ENCODE measurements around the gene QKI.

QKI gene

DNA sequence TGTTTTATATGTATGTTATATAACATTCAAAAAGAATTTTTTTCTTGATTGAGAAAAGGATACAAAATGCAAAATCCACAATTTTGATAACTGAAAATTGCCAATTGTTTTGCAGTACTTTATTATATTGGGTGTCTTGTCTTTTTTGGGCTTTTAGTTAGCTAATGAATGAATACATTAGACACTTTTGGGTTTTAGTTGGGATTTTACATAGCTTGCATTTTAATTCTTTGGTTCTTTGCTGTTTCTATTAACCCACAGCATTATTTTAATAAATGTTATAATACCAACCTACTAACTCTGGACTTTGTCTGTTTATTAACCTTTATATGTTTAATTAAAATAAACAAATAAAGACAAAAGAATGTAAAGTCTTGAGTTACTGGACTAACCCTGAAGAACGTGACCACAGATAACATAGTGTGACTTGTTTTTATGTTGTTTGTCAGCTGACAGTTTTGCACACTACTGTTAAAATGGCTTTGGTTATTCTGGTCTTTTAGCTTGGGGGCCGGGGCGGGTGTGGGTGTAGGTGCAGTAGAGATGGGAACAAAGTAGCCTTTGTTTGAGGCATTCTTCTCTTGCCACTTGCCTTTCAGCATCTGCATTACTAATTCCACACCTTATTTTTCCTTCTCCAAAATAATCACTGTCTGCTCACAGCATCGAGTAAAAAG is 159.1 kb downstream of the QKI start:
- Histone ChIP-seq H4K20me1 (ENCODE audit: insufficient read depth) (no peaks in the 10 kb centered on the region), H2AFZ (ENCODE audit: low read depth) (no peak overlapping the region), H3K36me3 (ENCODE audit: insufficient read depth) (no peaks in the 10 kb centered on the region), H3K4me1 (ENCODE audit: low read depth, poor library complexity, severe bottlenecking) (no peaks in the 10 kb centered on the region), H3K4me3 (IDR thresholded peaks at IDR 0.05; ENCODE audit: insufficient read depth, low read depth, low read length) (no peak overlapping the region), H3K4me2 (no peak overlapping the region), H3K27ac (no peak overlapping the region), H3K79me2 (ENCODE audit: insufficient read depth, low read depth) (no peaks in the 10 kb centered on the region), H3K9ac (no peak overlapping the region), H3K27me3 (ENCODE audit: insufficient read depth, low read depth) (no peaks in the 10 kb centered on the region)
- TF ChIP-seq, protein P1, sequence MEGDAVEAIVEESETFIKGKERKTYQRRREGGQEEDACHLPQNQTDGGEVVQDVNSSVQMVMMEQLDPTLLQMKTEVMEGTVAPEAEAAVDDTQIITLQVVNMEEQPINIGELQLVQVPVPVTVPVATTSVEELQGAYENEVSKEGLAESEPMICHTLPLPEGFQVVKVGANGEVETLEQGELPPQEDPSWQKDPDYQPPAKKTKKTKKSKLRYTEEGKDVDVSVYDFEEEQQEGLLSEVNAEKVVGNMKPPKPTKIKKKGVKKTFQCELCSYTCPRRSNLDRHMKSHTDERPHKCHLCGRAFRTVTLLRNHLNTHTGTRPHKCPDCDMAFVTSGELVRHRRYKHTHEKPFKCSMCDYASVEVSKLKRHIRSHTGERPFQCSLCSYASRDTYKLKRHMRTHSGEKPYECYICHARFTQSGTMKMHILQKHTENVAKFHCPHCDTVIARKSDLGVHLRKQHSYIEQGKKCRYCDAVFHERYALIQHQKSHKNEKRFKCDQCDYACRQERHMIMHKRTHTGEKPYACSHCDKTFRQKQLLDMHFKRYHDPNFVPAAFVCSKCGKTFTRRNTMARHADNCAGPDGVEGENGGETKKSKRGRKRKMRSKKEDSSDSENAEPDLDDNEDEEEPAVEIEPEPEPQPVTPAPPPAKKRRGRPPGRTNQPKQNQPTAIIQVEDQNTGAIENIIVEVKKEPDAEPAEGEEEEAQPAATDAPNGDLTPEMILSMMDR (conservative IDR thresholded peaks at IDR 0.05; ENCODE audit: low read depth, low read length): no peak

DNA sequence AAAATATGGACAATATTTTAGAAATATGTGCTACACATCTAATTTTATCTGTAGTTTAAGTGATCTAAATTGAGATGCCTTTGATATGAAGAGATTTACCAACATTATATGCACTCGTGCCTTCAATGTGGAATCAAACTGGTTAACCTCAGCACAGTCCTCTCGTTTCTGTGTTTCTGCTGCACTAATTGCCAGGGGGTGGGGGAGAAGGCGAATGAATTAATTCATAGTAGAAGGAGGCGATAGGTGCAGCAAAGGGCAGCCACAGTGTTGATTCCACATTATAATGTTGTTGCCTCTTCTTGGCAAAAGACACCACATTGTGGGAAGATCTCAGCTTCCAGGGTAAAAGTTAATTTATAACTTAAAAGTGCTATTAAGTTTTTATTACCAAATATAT is 161.6 kb downstream of the QKI start:
- H3K79me2 ChIP-seq (ENCODE audit: insufficient read depth, low read depth): no peaks in the 10 kb centered on the region
- no peak overlapping the region for H3K4me2 ChIP-seq
- TF ChIP-seq, protein P1 (conservative IDR thresholded peaks at IDR 0.05; ENCODE audit: low read depth, low read length): no peak
- H4K20me1 ChIP-seq (ENCODE audit: insufficient read depth): no peaks in the 10 kb centered on the region
- no peak overlapping the region for H2AFZ ChIP-seq (ENCODE audit: low read depth)
- no peak overlapping the region for H3K4me3 ChIP-seq (IDR thresholded peaks at IDR 0.05; ENCODE audit: insufficient read depth, low read depth, low read length)
- H3K9ac ChIP-seq: no peak overlapping the region
- no peaks in the 10 kb centered on the region for H3K27me3 ChIP-seq (ENCODE audit: insufficient read depth, low read depth)
- H3K4me1 ChIP-seq (ENCODE audit: low read depth, poor library complexity, severe bottlenecking): no peaks in the 10 kb centered on the region
- no peaks in the 10 kb centered on the region for H3K36me3 ChIP-seq (ENCODE audit: insufficient read depth)
- H3K27ac ChIP-seq: no peak overlapping the region

DNA sequence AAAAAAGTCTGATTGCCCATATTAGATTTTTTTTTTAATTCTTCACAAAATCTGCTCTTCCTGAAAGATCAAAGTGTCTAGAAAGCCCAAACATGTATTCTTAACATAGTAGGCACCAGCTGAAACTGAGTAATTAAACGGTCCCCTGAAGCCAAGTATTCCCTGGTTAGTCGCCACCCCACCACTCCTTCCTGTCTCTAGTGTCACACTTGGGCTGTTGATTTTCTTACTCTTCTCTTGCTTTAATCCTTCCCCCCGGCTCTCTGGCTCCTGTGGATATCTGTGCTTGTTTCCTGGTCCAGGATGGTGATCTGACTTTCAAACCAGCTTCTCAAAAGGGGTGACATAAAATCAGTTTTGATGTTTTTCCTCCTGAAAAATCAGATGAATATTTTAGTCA is 162.9 kb downstream of the QKI start:
- TF ChIP-seq, protein P1 (conservative IDR thresholded peaks at IDR 0.05; ENCODE audit: low read depth, low read length): no peak
- H3K9ac ChIP-seq: no peak overlapping the region
- H4K20me1 ChIP-seq (ENCODE audit: insufficient read depth): no peaks in the 10 kb centered on the region
- no peaks in the 10 kb centered on the region for H3K36me3 ChIP-seq (ENCODE audit: insufficient read depth)
- H3K79me2 ChIP-seq (ENCODE audit: insufficient read depth, low read depth): no peaks in the 10 kb centered on the region
- no peak overlapping the region for H3K4me3 ChIP-seq (IDR thresholded peaks at IDR 0.05; ENCODE audit: insufficient read depth, low read depth, low read length)
- H3K27ac ChIP-seq: no peak overlapping the region
- no peak overlapping the region for H2AFZ ChIP-seq (ENCODE audit: low read depth)
- H3K4me2 ChIP-seq: no peak overlapping the region
- no peaks in the 10 kb centered on the region for H3K27me3 ChIP-seq (ENCODE audit: insufficient read depth, low read depth)
- H3K4me1 ChIP-seq (ENCODE audit: low read depth, poor library complexity, severe bottlenecking): no peaks in the 10 kb centered on the region

DNA sequence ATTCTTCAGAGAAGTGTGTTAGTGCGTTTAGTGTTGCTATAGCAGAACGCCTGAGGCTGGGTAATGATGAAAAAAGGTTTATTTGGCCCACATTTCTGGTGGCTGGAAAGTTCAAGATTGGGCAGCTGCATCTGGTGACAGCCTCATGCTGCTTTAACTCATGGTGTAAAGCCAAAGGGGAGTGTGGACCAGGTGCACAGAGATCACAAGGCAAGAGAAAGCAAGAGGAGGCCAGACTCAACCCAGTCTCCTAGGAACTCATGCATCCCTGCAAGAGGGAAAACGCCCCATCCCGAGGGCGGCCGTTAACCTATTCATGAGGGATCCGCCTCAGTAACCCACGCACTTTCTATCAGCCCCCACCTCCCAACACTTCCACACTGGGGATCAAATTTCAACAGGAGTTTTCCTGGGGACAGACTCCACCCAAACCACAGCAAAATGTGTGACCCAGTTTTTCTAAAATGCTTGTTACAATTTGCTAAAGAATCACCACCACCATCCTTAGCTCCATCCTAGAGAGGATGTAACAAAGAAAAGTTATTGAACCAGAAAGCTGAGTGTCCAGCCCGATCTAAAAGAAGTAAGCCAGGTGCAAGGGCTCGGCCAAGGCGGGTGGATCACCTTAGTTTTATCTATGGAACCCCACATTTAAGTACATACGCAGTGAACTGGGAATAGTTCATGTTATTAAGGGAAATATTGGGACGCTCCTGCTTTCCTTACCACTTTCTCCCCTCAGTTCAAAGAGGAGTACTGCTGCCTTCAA is 164.8 kb downstream of the QKI start:
- Histone ChIP-seq H3K27ac (no peak overlapping the region), H3K4me1 (ENCODE audit: low read depth, poor library complexity, severe bottlenecking) (no peaks in the 10 kb centered on the region), H3K27me3 (ENCODE audit: insufficient read depth, low read depth) (no peaks in the 10 kb centered on the region), H3K36me3 (ENCODE audit: insufficient read depth) (no peaks in the 10 kb centered on the region), H3K4me3 (IDR thresholded peaks at IDR 0.05; ENCODE audit: insufficient read depth, low read depth, low read length) (no peak overlapping the region), H3K79me2 (ENCODE audit: insufficient read depth, low read depth) (no peaks in the 10 kb centered on the region), H2AFZ (ENCODE audit: low read depth) (no peak overlapping the region), H3K9ac (no peak overlapping the region), H4K20me1 (ENCODE audit: insufficient read depth) (no peaks in the 10 kb centered on the region), H3K4me2 (no peak overlapping the region)
- TF ChIP-seq, protein P1 (conservative IDR thresholded peaks at IDR 0.05; ENCODE audit: low read depth, low read length): no peak
